ENCODE measurements around the gene PDIA6.

DNA sequence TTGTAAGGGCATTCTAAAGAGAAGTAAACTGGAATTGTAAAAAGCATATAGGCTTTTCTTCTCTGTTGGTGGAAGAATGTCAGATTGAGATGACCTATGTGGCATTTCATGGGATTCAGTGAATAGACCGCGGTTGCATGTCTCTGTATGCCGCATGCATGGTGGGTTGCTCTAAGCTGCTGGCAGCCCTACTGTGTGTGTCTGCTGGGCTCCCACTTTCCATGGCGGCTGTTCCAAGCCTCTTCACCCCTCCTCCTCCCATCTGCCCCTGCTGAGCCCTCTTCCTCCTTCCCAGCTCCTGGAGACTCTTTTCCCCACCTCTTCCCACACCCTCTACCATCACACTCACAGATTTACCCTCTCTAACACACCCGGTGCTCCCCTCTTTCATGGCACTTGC lies 78.6 kb downstream of the PDIA6 start:
- no peak for TF ChIP-seq CTCF (IDR thresholded peaks at IDR 0.05 in 2 of 3, conservative IDR thresholded peaks at IDR 0.05 in 1 of 3; ENCODE audit: borderline replicate concordance in 1 of 3, insufficient read depth in 1 of 3, low read depth in 2 of 3, low read length in 2 of 3)
- no peak for TF ChIP-seq EZH2 (IDR thresholded peaks at IDR 0.05)
- no peak for TF ChIP-seq TCF7L2 (IDR thresholded peaks at IDR 0.05; ENCODE audit: borderline replicate concordance, extremely low read depth, insufficient read depth, insufficient read length)
- no peak for TF ChIP-seq EZH2phosphoT487 (IDR thresholded peaks at IDR 0.05; ENCODE audit: borderline replicate concordance)
- TF ChIP-seq SP1 (IDR thresholded peaks at IDR 0.05; ENCODE audit: low read depth), result no peak
